Cerebellar cortex (tissue), 1 donor: ENCODE data around the gene PLVAP.

Experiments
- DNase-seq: peaks from one replicate; pipeline ENCODE4 v3.0.0-alpha.2; 2015; ENCODE audit warnings: low spot score

PLVAP gene

DNA sequence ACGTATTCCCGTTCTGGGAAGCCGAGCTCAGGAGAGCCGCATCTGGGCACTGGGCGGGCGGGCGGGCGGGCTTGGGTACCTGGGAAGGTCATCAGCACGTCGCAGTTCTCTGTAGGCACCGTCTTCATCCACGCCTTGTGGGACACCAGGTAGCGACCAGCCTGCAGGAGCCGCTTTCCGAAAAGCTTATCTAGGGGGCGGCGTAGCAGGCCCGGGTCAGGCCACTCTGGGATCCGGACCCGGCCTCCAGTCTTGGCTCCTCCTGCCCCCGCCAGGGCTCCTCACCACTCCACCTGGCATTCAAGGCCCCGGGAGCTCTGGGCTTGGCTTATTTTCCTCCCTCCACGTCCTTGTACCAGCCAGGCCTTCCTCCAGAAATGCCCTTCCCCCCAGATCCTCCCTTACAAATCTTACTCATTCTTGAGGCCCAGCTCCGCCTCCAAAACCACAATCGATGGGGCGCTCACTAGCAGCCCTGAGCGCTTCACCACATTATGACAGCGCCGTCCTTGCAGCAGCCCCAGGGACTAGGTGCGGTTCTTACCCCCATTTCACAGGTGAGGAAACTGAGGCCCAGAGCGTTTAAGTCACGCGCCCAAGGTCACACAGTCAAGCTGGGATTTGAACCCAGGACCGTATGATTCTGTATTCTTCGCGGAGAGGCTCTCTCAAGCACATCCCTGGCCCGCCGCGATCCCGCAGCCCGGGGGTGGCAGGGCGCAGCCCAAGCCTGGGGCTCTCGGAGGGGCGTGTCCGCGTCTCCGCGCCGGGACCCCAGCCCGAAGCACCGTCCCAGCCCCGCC is 43.3 kb downstream of the PLVAP start:
- peak; percentile 39 for DNase-seq

DNA sequence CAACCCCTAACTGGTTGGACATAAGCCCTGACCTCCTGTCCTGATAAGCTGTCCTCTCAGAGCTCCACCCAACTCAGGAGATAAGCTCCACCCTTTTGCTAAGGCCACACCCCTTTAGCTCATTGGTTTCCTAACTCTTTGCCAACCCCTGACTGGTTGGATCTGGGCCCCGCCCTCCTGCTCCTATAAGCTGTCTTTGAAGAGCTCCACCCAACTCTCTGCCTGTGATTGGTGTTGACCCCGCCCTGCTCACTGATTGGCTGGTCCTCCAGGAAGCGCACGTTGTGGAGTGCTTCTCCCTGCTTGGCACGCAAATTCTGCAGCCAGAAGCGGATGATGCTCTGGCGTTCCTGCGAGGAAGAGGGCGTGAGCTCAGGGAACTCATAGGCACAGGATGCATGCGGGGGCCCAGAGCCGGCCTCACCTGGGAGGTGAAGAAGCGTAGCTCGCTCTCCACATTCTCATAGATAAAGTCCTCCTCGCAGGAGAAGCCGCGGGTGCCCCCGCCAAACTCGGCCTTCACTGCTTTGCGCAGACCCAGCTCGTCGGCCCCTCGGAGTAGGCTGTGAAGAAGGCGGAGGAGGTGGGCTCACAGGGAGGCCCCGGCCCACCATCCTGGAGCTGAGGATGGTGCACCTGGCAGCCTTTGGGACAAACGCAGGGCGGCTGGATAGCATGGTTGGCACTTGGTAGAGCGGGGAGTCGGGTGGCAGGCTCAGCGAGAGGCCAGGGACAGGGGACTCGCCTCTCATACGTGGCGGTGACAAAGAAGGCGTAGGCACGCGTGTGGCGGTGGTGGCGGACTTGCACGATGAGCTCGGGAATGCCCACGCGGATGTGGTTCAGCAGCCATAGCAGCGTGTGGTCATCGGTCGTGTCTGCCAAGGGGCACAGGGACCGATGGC is 44.2 kb downstream of the PLVAP start:
- DNase-seq = peak; percentile 79

DNA sequence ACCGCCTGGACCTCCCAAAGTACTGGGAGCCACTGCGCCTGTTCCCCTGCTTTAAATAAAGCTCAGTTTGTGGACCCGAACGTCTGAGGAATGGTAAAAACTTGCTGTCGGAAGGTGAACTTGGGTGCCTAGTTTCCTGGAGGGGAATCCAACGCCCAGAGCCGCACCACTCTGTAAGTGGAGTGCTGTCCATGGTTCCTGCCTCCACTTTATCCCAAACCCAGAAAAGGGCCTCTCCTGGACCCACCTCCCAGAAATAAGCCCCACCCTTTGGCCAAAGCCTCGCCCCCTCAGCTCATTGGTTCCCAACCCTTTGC is 44.8 kb downstream of the PLVAP start:
- no peak for DNase-seq

DNA sequence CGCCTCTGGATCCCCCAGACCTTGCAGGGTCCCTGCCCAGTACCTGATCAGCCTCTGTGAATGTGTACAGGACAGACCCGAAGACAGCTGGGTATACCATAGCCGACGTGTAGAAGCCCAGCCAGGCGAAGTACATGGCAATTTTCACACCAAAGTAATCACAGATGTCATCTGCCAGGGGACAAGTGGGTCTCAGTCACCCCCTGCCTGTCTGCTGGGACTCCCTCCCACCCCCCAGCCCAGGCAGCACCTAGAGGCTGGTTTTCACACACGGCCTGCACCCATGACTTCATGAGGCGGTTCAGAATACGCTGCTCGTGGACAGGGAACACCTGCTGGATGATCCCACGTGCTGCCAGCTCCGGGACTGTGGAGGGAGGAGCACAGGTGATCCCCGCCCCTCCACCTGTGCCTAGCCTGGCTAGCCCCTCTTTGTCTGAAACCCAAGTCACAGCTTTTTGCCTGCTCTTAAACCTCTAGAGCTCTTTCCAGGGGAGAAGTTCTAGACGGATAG is 46.0 kb downstream of the PLVAP start:
- no peak for DNase-seq

DNA sequence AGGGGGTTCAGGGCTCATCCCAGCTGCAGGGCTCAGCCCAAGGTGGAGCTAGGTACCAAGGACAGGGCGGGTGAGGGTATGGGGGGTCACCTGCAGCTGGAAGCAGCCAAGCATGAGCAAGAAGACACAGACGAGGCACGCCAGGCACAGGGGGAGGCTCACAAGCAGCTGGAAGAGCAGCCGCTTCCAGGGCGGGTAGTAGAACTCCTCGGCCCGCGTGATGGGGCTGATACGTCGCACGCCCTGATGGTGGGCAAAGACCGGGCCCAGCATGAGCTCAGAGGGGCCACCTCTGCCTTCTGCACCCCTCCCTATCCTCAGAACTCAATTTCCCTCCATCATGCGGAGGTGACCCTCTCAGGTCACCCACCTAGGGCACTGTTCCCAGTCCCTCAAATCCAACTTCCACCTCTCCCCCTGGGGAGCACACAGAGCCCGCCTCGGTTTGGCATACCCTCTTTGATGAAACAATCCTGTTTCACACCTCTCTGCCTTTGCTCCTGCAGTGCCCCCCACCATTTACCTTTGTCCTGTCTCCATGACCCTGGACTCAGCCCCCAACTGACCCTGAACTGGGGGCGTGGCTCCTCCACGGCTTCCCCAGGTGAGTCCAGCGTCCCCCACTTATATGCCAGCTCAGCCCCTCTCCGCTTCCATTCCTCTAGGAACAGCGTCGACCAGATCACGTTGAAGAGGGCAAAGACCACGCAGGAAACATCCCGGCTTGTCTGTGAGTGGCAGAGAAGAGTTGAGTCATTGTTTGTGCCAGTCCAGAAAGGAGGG is 46.7 kb downstream of the PLVAP start:
- DNase-seq = no peak

DNA sequence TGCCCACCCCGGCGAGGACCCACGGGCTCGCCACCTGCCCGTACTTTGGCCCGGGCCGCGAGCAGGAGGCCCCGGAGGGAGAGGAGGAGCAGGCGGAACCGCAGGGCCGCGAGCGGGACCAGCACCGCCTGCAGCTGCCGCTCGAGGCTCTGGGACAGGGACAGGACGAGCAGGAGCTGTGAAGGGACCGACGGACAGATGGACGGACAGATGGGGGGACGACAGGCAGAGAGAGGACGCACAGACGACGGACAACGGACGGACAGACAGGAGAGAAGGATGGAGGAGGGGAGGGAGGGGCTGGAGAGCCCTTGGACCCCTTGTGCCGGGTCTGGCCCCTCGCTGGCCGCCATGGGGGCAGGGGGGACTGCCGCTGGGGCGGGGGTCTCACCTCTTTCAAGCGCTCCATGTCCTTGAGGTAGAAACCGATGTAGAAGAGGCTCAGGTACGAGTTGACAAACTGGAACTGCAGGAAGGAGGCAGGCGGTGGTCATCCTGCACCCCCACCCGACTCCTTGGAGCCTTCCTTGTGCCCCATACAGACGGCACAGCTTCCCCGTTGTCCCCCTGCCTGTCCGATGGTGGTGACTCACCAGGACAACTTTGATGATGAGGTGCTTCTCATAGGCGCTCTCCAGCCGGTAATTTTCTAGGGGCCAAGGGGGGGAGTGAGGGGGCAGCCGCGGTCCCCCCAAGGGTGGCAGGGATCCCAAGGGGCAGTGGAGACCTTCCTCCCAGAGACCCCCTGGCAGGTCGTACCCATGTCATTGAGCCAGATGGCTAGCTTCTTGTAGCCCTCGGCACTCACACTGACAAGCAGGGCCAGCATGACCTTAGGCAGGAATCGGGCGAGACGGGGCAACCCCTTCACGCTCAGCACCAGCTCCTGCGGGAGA is 47.5 kb downstream of the PLVAP start:
- no peak for DNase-seq

DNA sequence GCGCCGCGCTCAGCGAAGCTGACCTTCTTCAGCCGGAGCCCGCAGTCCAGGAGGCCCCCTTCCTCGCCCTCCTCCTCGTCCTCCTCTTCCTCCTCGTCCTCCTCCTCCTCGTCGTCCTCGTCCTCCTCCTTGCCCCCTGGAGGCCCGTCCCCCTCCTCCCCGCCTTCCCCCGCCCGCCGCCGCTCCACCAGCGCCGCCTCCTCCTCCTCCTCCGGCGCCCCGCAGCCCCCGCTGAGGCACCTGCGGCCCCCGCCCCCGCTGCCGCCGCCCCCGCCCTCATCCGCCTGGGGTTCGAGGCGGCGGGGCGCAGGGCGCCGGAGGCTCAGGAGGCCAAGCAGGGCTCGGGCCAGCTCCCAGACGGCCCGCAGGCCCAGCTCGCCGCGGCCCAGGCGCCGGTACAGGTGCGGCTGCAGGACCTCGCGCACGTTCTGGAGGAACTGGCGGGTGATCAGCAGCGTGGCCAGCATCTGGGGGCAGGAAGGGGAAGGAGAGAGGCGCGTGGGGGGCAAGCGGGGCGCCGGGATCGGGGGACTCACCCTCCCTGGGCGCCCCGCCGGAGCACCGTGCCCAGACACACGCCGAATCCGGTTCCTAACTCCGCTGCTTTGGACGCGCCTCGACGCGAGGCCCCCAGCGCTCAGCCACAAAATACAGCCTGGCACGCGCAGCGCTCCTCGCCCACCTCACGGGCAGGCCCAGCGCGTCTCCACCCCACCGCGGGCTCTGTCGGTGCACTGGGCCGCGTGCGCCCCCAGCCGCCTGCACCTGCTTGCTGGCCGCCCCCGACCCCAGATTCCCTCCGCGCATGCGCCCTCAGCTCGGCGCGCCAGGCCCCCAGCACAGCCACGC is 48.4 kb downstream of the PLVAP start:
- no peak for DNase-seq

DNA sequence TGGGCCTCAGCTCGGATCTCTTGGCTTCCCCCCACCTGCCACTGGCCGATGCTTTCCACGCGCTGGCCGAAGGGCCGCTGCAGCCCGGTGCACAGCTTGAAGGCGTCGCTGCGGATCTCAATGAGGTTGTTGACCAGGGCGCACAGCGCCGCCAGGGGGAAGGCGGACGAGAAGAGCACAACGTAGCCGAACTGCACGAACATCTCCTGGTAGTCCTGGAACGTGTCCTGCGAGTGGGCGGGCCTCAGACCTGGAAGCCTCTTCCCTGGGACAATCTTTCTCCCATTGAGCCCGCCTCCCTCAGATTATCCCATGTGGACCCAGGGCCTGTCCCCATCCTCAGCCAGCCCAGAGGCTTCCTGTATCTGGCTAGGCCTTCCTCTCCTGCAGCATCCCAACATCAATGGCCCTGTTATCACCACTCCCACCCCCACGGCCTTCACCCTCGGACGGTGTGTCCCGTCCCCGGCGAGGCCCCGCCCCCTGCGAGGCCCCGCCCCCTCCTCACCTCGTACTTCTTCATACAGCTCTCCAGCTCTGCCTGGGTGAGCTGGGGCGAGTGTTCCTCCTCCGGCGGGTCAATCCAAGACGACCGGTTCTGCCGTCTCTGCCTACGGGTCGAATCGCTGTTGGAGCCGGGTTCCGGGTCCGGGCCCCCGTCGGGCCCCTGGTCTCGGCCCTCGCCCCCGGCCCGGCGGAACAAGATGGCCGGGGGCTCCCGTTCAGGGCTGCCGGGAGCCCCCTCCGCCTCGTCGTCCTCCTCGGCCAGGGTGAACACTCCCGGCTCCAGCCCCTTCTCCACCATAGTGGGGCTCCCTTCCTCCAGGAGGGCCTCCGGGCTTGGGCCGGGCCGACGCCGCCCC is 49.3 kb downstream of the PLVAP start:
- DNase-seq = peak; percentile 82

DNA sequence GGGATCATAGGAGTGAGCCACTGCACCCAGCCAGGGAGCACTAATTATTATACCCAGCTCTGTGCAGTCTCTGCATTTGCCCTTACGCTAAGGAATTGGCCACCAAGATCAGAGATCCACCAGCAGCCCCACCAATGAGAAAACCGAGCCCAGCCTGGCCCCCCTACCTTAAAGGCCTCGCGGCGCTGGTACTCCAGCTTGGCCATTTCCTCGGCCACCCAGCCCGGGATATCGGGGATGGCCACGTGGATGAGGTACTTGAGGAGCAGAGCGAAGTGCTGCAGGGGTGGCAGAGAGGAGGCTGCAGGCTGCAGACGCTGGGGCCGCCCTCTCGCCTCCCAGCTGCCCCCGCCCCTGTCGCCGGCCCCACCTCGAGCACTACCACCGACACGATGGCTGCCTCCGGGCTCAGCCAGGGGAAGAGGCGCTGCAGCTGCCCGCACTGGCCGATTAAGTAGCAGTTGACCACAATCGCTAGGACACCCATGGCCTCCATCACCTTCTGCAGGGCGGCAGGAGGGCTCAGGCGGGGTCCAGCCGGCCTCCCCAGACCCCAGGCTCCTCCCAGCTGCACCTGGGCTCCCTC is 50.0 kb downstream of the PLVAP start:
- DNase-seq = no peak

DNA sequence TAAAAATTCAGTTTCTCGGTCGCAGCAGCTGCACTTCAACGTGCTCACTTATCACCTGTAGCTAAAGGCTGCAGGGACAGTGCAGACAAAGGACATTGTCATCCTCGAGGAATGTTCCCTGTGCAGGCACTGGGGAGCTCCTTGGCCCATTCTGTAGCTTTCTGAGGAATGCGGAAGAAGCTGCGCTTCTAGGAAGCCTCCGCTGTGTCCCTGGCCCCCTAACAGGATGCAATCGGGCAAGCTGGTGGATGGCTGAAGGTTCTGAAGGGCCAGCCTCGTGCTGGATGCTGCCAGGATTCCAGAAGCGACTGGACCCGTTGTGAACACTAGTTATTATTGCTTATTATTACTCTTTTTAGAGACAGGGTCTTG is 50.6 kb downstream of the PLVAP start:
- DNase-seq = no peak

DNA sequence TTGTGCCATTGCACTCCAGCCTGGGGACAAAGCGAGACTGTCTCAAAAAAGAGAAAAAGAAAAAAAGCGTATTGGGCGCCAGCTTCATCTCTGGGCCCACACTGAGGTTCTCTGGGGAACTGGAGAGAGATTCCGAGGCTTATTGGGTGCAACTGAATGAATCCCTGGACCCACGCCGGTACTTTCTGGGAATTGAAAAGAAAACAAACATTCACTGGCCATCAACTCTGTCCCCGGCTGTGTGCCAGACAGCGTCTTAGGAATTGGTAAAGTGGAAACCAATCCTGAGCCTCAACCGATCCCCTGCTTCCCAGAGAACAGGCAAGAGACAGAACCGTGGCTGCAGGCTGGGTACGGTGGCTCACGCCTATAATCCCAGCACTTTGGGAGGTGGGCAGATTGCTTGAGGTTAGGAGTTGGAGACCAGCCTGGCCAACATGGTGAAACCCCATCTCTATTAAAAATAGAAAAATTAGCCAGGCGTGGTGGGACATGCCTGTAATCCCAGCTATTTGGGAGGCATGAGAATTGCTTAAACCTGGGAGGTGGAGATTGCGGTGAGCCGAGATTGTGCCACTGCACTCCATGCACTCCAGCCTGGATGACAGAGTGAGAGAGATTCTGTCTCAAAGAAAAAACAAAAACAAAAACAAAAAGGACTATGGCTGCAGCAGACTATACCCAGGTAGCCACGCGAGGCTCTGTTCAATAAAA is 51.1 kb downstream of the PLVAP start:
- no peak for DNase-seq

DNA sequence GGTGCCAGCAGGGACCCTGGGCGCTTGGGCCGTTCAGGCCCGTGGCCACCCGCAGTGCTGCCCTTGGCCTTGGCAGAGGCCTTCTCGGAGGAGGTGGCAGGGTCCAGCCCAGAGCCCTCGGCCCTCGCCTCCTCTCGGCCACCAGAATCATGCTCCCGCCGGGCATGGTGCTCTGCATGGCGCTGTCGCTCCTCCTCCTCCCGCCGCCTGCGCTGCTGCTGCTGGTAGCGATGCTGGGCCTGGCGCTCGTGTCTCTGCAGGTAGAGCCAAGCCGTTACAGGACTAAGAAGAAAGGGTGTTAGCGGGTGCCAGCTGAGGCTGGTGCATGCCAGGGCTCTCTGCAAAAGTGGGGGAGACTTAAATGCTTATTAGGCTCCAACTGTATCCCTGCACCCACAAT is 52.0 kb downstream of the PLVAP start:
- no peak for DNase-seq

DNA sequence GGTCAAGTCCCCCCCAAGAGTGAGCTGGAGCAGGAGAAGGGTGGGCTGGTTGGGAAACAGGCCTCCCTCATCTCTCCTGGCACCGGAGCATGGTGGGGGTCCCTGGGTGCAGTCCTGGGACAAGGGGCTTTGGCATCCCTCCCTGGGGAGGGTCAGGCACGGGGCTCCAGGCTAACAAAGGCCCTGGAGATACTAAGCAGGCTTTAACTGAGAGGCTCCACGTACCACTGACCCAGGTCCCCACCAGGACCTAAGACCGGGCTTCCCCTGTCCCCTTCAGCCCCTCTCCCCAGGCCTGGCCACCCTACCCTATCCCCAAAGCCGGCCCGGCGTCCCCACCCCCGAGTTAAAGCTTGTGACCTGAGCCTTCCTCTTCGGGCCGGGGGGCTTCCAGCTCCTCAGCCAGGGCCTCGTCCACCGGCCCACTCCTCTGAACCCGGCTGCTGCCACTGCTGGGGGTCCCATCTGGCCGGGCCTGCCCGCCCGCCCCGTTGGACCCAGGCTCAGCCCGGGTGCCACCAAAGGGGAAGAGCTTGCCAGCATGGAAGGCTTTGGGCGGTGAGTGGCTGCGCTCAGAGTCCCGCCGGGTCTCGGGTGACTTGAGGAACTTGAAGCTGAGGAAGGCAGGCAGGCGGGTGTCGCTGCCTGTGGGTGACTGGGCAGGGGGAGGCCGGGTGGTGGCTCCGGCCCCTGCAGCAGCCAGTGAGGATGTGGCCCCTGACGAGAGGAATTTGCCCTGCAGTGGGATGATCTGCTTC is 52.6 kb downstream of the PLVAP start:
- DNase-seq = no peak

DNA sequence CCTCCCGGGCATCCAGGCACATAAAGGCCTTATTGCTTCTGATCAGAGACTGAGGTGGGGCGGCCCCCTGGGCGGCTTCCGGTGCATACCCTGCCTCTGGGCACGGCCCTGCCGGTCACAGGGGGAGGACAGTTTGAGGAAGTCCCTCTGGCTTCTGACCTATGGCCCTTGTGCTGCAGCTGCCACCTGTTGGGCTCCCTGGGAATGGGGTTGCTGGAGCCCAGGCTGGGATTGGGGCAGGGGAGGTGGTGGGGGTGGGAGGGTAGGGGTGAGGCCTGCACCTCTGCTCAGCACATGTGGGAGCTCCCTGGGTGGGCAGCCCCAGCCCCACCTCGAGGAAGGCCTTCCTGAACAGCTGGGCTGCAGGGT is 53.2 kb downstream of the PLVAP start:
- DNase-seq = no peak

DNA sequence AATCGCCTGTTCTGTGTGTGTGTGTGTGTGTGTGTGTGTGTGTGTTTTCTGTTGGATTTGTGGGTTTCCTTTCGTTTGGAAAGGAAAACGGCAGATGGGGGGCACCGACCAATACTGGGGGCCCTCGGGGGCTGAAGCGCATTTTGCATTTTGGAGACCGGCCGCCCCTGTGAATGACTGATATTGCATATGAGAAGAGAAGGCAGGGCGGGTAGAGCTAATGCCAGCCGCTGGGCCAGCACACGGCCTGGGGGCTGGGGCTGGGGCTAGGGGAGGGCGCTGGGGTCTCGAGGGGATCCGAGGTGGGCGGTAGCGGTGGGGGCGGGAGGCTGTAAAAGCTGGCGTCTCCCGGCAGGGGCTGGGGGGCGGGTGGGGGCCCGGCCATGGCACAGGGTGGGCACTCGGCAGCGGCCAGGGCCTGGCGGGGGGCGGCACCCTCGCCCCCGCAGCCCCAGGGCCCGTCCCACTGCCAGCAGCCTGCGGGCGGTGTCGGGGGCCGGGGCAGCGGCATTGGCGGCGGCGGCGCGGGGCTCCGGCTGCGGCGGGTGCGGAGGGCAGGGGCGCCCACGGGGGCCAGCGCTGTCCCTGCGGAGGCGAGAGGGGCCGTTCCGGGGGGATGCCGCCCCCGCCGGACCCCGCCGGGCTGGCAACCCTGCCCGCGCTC is 53.7 kb downstream of the PLVAP start:
- DNase-seq = no peak

DNA sequence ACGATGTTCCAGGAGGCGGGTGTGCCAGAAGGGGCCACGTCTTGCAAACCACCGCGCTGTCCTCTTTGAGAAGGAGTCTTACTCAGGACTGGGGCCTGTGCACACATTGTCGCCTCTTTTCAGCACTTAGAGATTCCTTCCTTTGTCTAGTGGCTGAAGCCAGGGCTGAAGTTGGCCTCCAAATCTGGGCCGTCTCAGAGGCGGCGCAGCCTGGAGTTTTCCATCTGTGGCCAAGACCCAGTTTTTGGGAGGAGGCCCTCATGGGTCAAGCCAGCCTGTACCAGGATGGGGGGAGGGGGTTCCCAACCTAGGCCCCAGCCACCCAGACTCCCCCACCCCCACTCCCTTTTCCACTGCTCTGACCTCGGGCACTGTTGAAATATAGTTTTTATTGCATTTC is 54.3 kb downstream of the PLVAP start:
- no peak for DNase-seq
